Hematopoietic multipotent progenitor cell treated with erythropoietin and hydrocortisone succinate and interleukin-3 and kit ligand, for 17 days (in vitro differentiated cells): ENCODE results near the gene CCL7.

Experiments used
- DNase-seq: peaks from one replicate; pipeline ENCODE4 v3.0.0-alpha.2; 2015; ENCODE audit warnings: low spot score

The CCL7 gene

GRCh38 chr17:34246881-34247280 is 23.1 kb upstream of the CCL7 start:
- DNase-seq = no peak

GRCh38 chr17:34248511-34249024 is 21.5 kb upstream of the CCL7 start:
- DNase-seq = no peak

GRCh38 chr17:34249061-34249460 is 21.0 kb upstream of the CCL7 start:
- DNase-seq = no peak

DNA sequence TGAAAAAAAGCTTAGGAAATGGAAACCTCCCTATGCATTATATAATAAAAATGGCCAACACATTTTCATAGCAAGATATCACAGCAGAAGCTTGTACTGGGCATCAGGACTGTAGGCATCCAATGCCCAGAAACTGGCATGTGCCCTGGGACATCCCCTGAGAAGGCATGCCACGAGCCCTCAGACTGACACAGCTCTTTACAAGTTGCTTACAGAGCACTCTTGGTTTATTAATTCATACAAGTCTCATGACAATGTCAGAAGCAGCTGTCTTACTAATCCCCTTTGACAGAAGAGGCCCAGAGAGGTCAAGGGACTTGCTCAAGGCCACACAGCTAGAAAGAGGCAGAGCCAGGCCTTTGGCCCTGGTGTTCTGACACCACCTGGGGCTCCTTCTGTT is 20.5 kb upstream of the CCL7 start:
- no peak for DNase-seq

- no peak for DNase-seq
These were observed 18.8 kb upstream of the CCL7 start for GRCh38 chr17:34251186-34251585.

GRCh38 chr17:34252095-34252443 is 18.0 kb upstream of the CCL7 start:
- no peak for DNase-seq

GRCh38 chr17:34252444-34253138 is 17.4 kb upstream of the CCL7 start:
- DNase-seq = no peak

GRCh38 chr17:34253139-34253525 is 16.9 kb upstream of the CCL7 start:
- no peak for DNase-seq

DNA sequence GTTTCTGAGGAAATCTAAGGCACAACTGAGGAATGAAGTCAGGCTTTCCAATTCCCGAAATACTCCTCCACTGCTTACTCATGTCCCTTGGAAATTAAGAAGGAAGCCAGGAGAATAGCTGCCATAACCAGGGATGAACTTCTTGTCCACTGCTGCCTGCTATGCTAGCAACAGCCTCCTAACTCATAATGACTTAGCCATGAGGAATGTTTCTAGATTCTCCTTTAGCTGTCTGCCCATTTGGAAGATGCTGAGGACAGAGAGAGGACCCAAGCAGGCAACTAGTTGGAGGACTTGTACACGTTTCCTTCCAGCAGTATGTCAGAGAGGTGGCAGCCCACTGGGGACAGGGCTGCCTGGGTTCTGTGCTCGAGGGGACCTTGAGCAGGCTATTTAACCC is 15.9 kb upstream of the CCL7 start:
- DNase-seq = no peak

DNA sequence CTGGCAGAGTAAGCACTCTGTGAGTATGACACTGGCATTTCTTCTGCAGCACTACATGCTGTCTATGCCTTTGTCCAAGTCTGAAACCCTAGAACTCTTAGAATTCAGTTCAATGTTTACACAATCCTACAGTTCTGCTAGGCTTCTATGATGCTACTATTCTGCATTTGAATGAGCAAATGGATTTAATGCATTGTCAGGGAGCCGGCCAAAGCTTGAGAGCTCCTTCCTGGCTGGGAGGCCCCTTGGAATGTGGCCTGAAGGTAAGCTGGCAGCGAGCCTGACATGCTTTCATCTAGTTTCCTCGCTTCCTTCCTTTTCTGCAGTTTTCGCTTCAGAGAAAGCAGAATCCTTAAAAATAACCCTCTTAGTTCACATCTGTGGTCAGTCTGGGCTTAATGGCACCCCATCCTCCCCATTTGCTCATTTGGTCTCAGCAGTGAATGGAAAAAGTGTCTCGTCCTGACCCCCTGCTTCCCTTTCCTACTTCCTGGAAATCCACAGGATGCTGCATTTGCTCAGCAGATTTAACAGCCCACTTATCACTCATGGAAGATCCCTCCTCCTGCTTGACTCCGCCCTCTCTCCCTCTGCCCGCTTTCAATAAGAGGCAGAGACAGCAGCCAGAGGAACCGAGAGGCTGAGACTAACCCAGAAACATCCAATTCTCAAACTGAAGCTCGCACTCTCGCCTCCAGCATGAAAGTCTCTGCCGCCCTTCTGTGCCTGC is 15.2 kb upstream of the CCL7 start, which contains the start of gene CCL2:
Gene CCL2, plus strand, starts transcription at position 635 of the 730 bp plus-strand sequence. Its CDS starts 65 bp downstream, at position 700.
- DNase-seq = no peak

GRCh38 chr17:34255381-34255732 is 14.7 kb upstream of the CCL7 start:
- no peak for DNase-seq

- no peak for DNase-seq
These were observed 14.2 kb upstream of the CCL7 start for GRCh38 chr17:34255841-34256240.

DNA sequence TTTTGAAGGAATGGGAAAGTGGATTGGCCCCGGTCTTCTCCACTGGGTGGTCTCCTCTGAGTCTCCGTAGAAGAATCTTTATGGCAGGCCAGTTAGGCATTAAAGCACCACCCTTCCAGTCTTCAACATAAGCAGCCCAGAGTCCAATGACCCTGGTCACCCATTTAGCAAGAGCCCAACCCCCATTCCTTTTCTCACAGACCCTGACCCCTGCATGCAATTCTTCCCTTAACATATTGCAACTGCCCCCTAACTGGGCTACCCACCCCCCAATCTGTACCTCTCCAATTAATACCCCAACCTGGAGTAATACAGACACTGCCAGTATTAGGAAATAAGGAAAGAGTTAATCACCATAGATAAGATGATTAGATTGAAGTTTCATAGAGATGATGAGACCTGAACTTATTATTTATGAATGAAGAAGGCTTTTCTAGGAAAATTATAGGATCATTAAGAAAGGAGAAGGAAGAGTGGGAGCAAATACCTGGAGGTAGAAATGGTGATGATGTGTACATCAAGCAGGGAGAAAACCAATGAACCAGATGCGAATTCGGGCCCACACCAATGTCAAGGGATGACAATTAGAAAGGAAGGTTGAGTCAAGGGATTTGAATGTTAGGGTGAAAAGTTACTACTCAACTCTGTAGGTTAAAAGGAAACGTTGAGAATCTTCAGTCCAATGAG is 12.6 kb upstream of the CCL7 start:
- DNase-seq = no peak

DNA sequence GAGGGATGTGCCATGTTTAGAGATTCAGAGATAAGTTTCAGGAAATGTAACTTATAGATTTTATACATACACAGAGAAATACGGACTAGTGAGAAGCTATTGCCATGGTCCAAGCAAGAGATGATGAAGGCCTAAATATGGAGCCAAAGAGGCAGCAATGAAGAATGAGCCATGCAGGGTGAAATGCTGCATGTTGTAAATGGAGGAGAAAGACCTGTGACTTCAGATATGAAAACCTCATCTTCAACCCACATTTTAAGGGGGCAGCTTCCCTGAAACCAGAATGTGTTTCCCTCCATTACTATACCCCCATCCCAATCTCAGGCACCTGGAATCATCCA is 12.1 kb upstream of the CCL7 start:
- no peak for DNase-seq

GRCh38 chr17:34259146-34259545 is 10.9 kb upstream of the CCL7 start:
- DNase-seq = no peak

DNA sequence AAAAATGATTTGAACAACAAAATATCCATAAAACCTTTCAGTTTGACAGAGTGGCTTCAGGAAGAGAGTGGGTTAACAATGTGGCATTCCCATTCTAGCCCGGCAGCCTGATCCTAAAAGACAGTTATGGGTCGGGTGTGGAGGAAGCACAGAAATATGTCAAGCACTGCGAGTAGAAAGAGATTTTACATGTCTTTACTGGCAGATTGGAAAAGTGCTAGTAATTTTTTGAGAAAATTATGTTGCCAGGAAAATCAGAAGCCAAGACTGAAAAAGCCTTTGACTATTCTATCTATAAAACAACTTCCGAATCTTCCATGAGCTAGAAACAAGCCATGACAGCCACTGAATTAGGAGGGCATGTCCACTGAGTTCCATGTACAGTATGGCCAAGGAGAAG is 9.2 kb upstream of the CCL7 start:
- DNase-seq = no peak

DNA sequence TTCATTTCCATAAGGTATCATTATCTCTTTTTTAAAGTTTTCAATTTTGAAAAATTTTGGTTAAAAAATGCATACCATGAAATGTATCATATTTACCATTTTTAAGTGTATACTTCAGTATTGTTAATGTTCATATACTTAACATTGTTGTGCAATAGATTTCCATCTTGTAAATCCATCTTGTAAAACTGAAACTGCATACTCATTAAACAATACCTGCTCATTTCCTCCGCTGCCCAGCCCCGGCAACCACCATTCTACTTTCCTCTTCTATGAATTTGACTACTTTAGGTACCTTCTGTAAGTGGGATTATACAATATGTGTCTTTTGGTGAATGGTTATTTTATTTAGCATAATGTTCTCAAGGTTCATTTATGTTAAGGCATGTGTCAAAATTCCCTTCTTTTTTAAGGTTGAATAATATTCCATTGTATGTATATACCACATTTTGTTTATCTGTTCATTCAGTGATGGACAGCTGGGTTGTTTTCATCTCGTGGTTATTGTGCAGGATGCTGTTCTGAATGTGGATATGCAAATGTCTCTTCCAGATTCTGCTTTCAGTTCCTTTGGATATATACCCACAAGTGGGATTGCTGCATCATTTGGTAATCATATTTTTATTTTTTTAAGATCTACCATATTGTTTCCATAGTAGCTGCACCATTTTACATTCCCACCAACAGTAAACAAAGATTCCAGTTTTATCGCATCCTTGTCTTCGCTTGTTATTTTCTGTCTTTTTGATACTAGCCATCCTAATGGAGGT is 8.3 kb upstream of the CCL7 start:
- DNase-seq = no peak

- no peak for DNase-seq
These were observed 4.3 kb upstream of the CCL7 start for GRCh38 chr17:34265711-34266110.

DNA sequence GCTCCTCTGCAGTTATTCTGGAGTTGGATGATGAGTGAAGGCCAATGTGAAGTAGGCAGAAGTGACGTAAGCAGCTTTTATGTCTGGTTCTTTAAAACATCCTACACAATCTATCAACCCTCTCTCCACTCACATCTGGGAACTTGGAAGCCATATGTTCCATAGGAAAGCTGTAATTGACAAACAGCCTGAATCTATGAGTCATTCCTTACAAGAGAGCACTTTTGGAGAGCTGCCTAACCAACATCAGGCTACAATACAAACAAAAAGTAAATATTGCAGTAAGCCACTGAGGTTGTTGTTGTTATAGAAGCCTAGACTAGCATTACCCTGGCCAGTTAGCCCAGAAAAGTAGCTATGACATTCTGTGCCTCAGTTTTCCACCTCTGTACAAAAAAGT is 5.9 kb downstream of the CCL7 start:
- no peak for DNase-seq

GRCh38 chr17:34276826-34277225 is 6.8 kb downstream of the CCL7 start:
- DNase-seq = no peak

GRCh38 chr17:34283571-34283970 is 13.6 kb downstream of the CCL7 start:
- no peak for DNase-seq

GRCh38 chr17:34285286-34285792 is 15.3 kb downstream of the CCL7 start, which contains the start of gene CCL11:
Gene CCL11, plus strand, starts transcription at chr17:34285742. Its CDS starts 67 bp downstream, at chr17:34285809.
- no peak for DNase-seq
